Measurements from ENCODE around the gene SCN5A.

Gene SCN5A

DNA sequence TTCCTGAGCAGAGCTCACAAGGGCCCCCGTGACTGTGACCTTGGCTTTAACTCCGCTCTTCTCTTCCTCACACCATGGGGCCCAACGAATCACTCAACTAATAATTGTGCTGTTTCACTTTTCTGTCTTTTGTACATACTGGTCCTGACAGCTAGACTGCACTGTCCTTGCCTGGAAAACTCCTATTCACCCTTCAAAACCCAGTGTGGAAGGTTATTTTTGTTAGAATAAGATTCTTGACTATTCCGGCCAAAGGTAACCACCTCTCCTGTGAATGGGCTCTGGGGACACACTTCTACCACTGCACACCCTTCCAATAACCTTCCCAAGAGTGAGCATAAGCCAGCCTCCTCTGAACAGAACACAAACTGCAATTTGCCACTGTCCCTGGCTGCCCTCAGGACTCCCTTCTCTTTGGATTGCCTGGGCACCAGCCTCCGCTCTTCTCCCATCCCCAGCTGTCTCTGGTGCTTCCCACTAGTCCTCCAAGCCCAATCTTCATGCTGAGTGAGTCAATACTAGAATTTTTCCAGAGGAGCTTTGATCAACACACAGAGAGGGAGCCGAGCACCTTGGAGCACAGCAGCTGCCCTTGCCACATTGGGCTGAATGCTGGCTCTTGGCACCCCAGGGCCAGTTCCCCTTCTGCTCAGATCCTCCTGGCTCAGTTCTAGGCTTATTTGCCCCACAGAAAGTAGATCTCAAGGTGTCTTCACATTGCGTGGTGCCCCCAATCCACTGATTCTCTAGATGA, 2.1 kb downstream of the SCN5A start:
- DNase-seq, result no peak

DNA sequence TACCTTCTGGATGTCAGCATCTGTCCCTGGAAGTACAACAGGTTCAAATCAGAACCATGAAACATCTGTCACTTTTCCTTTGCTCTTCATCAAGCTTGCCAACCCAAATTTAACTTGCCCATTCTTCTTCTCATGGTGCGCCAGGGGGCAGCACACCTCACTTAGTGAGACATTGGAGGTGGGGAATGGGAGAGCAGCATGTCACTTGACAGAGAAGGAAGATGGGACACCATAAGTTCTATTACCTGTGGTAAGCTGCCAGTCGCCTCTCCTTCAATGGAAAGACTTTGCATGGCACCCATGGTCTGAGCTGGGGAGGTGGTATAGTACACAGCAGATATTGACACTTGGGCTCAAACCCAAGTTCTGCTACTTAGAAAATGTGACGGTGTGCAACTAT, 2.9 kb downstream of the SCN5A start:
- DNase-seq, result peak; percentile 12

- no peak for DNase-seq
These were observed 3.4 kb downstream of the SCN5A start for GRCh38 chr3:38646062-38646461.

DNA sequence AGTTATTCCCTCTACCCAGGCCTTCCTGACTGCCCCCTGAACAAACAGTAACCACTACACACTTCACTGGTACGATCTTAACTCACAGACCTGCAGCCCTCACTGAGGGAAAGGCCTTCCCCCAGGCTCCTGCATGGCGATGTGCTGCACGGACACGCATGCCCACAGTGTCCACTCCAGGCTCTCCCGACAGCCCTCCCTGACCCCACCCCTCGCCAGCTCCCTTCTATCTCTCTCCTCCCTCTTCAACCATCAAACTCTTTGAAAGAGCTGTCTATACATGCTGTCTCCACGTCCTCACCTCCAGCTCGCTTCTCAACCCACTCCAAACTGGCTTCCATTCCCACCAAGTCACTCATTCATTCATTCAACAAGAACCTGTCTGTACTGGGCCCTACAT, 3.9 kb downstream of the SCN5A start:
- no peak for DNase-seq

DNA sequence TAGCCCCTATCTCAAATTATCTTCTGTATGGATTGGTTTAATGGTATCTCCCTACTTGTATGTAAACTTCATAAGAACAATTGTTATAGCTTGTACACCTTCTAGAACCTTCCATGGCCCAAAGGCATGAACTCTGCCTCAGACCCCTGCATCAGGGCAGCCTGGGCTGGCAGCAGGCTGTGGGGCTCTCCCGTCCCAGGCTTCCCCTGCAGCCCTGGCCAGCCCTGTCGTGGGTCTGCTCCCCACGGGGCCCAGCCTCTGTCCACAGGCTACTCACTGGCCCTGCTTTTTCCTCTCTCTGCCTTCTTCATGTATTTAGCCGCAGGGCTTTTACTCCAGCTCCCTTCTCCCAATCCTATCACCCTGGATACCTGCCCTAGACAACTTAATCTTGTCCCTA, 4.4 kb downstream of the SCN5A start:
- DNase-seq, result no peak

DNA sequence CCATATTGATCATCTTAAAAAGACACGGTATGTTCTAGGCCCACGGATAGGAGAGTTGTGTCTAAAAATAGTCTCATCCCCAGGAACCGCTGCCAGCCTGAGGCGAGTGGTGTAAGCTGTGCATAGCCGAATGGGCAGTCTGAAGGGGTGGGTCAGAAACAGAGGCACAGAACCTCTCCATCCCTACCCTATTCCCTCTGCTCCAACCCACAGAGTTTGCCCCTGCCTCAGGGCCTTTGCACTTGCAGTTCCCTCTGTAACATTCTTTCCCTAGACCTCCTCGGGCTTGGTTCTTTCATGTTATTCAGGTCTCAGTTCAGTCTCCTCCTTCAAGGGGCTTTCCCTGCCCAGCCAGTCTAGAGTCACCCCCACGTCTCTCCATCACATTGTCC, 4.8 kb downstream of the SCN5A start:
- no peak for DNase-seq

DNA sequence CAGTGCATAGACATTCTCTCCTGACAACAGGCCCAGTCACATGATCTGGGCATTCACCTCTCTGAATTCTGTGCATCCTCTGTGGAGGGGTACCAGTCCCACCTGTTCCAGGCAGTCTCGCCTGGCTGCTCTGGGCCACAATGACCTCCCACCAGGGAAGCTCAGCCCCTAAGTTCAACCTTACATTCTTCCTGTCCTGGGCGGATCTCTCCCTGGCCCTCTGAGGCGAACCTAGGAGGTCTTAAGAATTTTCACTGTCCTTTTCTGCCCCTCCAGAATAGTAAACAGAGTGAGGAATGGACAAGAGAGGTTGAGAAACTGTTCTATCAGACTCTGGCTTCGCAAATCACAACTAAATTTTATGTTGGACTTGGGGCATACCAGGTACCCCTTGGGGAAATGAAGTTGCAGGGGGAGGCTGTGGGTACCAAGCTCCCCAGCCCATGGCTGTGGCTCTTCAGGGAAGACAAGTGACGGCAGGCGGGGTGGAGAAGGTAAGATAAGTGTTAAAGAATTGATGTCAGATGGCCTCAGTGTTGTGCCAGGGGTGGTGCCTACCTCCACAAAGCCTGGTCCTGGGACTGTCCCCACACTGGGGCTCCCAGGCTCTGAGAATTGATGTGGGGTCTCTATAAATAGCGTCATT, 5.3 kb downstream of the SCN5A start:
- no peak for DNase-seq

DNA sequence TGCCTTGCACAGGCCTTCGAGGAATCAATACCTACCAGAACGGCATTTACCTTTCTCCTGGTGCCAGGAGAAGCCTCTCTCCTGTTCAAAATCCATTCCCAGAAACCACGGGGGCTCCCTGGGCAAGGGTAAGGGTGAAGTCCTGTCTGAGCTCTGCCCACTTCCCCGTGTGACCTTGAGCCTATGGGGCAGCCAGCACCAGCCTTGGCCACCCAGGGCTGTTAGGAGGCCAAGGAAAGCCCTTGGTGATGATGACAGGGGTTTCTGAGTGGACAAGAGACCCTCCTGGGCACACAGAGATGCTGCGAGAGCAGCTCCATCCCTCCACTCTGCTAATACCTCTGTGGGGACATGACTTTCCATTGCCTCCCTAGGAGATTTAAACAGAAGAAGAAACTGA, 5.9 kb downstream of the SCN5A start:
- DNase-seq, result no peak

- no peak for DNase-seq
These were observed 6.4 kb downstream of the SCN5A start for GRCh38 chr3:38643090-38643489.

- no peak for DNase-seq
These were observed 7.9 kb downstream of the SCN5A start for GRCh38 chr3:38641461-38642110.

- DNase-seq, result peak; percentile 67
These were observed 8.6 kb downstream of the SCN5A start for GRCh38 chr3:38640661-38641452.

GRCh38 chr3:38638354-38638753, 11.1 kb downstream of the SCN5A start:
- no peak for DNase-seq

- no peak for DNase-seq
These were observed 11.6 kb downstream of the SCN5A start for GRCh38 chr3:38637906-38638305.

GRCh38 chr3:38636881-38637280, 12.6 kb downstream of the SCN5A start:
- DNase-seq, result peak; percentile 73

DNA sequence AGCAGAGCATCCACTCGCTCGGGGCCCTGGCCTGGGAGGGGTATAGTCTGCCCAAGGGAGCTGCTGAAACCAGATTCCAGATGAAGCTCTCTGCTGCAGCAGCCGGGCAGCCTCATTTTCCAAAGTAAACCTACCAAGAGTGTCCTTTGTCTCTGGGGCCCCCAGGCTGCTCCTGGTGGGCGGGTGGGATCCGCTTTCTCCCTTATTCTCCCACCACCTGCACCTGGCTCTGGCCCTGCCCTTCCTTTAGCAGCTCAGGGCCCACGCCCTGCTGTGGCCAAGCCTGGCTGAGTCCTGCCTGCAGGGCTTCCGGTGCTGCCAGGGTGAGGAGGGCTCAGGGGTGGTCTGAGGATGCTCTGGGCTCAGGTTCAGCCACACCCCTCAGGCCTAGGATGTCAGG, 13.0 kb downstream of the SCN5A start:
- peak; percentile 87 for DNase-seq

GRCh38 chr3:38634111-38634510, 15.4 kb downstream of the SCN5A start:
- no peak for DNase-seq

GRCh38 chr3:38632989-38633388, 16.5 kb downstream of the SCN5A start:
- no peak for DNase-seq

- DNase-seq, result no peak
These were observed 18.9 kb downstream of the SCN5A start for GRCh38 chr3:38630606-38631005.

GRCh38 chr3:38630070-38630469, 19.4 kb downstream of the SCN5A start:
- DNase-seq, result no peak

- DNase-seq, result no peak
These were observed 20.7 kb downstream of the SCN5A start for GRCh38 chr3:38628835-38629234.

DNA sequence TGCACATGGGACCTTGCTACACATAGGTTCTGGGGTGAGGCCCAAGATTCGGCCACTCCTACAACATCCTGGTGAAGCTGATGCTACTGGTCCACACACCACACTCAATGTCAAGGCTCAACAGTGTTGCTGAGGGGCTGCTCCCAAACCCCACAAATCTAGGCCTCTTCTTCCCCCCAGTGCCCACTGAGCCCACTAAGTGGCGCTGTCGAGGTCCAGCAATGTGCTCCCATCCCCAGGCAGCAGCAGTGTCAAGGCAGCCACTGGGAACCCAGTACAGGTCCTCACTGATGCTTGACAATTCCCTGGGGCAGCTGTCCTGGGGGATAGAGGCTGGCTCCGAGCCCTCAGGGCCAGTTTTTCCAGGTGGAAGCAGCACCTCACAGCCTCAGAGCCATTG, 21.5 kb downstream of the SCN5A start:
- peak; percentile 26 for DNase-seq

GRCh38 chr3:38626171-38626570, 23.3 kb downstream of the SCN5A start:
- no peak for DNase-seq

- no peak for DNase-seq
These were observed 25.9 kb downstream of the SCN5A start for GRCh38 chr3:38623539-38623938.

DNA sequence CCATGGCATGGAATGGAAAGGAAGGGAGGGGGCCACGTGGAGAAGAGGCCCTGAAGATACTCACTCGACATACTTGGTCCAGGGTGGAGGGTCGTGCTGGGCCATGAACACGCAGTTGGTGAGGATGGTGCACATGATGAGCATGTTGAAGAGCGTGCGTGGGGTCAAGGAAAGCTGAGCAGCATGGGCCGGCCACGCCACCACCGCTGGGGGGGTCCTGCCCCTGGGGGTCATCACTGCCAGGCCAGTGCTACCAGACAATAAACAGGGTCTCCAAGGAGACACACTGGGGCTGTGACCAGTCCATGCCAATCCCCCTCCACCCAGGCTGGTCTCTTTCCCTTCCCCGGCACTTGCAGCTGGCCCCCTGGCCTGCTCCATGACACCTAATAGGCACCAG, 27.2 kb downstream of the SCN5A start:
- DNase-seq, result no peak
